Stimulated activated CD4-positive, alpha-beta T cell treated with anti-CD3 and anti-CD28 coated beads, Interleukin-2, amount 100 ng/mL, for 4 hours (primary cell): Measurements from ENCODE around the gene ETFA.

Experiments
- DNase-seq: peaks from one replicate; pipeline ENCODE4 v3.0.0-alpha.2; 2020; ENCODE audit warnings: low read depth

Gene ETFA

DNA sequence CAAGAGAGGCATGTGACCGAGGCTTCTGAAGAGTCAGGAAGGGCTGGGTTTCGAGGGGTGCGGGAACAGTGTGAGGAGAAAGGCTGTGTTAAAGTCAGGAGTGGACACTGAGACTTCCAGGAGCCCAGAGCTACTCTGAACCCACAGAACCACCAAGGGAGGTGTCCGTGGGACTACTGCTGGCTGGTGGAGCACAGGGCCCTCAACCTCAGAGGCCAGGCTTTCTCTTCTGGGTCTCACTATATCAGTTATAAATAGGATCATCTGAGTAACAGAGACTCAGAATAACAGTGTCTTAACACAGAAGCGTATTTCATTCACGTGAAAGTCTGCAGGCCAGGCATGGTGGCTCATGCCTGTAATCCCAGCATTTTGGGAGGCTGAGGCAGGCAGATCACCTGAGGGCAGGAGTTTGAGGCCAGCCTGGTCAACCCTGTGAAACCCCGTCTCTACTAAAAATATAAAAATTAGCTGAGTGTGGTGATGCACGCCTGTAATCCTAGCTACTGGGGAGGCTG lies 137.9 kb downstream of the ETFA start:
- no peak for DNase-seq

DNA sequence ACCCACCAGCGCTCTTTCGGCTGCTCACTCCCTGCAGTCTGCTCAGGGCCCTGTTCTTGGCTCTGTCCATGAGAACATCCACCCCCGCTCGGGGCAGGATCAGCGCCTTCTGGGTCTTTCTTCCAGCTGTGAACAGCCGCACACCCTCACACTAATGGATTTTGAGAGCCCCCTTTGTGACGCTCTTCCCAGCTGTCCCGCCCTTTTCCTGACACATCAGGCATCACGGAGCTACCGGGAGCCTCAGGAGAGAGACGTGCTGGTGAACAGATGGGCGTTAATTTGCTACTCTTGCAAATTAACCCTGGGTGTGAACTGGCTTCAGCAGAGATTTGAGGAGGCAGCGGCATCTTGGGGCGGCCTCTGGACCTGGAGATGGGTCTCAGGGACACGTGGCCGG lies 138.5 kb downstream of the ETFA start:
- no peak for DNase-seq

GRCh38 chr15:76169911-76170800 lies 141.1 kb downstream of the ETFA start:
- DNase-seq = no peak

DNA sequence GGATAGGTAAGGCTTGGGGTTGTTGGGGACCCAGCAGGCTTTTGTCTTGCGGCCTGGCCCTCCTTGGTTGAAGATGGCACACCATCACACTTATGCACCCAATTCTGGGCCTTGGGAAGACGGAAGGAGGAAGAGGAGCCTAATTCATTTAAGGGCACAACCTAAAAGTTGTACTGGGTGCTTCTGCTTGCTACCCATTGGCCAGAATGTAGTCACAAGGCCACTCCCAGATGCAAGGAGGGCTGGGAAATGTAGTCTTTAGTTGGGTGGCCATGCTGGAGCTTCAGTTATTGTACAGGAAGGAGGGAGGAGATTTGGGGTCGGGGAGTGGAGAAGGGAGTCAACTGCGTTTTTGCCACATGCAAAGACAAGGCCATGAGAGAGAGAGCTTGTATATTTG lies 142.3 kb downstream of the ETFA start:
- no peak for DNase-seq

- DNase-seq = no peak
Observed at GRCh38 chr15:76168237-76168984, 142.9 kb downstream of the ETFA start.

GRCh38 chr15:76165951-76166350 lies 145.3 kb downstream of the ETFA start:
- no peak for DNase-seq
